Bronchial epithelial cell (primary cell): ENCODE results near the gene GMDS. TPM values are rescaled to one million over a fixed set of nuclear protein-coding genes. Genes with fewer than 3 reads are reported as not detected.

Experiments
- DNase-seq: peaks from one replicate; pipeline ENCODE4 v3.0.0-alpha.2; 2010; ENCODE audit warnings: low read depth
- FAIRE-seq: peaks from 2 replicates; lab custom pipeline; 2011; peaks lifted over from hg19 to GRCh38; lab: Jason Lieb, UNC
- H3K27me3 ChIP-seq: 2 replicates; pipeline ENCODE4 v1.5.1; 2011; ENCODE audit warnings: low read length; ENCODE audit not compliant: control insufficient read depth, insufficient read depth
- H3K36me3 ChIP-seq: 2 replicates; pipeline ENCODE4 v1.5.1; 2011; ENCODE audit warnings: low read length; ENCODE audit not compliant: control insufficient read depth, insufficient read depth
- H3K4me3 ChIP-seq: 2 replicates; pipeline ENCODE4 v1.5.1; 2011; ENCODE audit warnings: mild to moderate bottlenecking, low read depth, low read length, control low read depth
- CTCF ChIP-seq: IDR thresholded peaks from 2 replicates; pipeline ENCODE4 v1.5.1; 2011; ENCODE audit warnings: mild to moderate bottlenecking, moderate library complexity, low read length, control low read depth, inconsistent platforms; ENCODE audit not compliant: insufficient read depth, severe bottlenecking
- total RNA-seq: library from RNA; depleted of rRNA; stranded (reverse); fragments of >200 nt; gene quantifications from 2 replicates; pipeline ENCODE4 v1.2.1, GENCODE V29; 2014

The GMDS gene
- total RNA-seq, 1 donor from 2014 or later, result 8.2 TPM

- Histone ChIP-seq H3K27me3 (no peaks in the 10 kb centered on the region), H3K4me3 (peak overlapping the region; percentile 30), H3K36me3 (no peaks in the 10 kb centered on the region)
- no peak for TF ChIP-seq CTCF
- DNase-seq (peak; percentile 46), FAIRE-seq (no peak)
Measured at GRCh38 chr6:2222275-2222842, 23.0 kb downstream of the GMDS start.

- FAIRE-seq (no peak), DNase-seq (no peak)
- H3K27me3 ChIP-seq, result no peaks in the 10 kb centered on the region
- H3K36me3 ChIP-seq, result no peaks in the 10 kb centered on the region
- peak overlapping the region; percentile 30 for H3K4me3 ChIP-seq
- no peak for TF ChIP-seq CTCF
Measured at GRCh38 chr6:2221726-2222274, 23.6 kb downstream of the GMDS start.

- FAIRE-seq (no peak), DNase-seq (no peak)
- Histone ChIP-seq H3K36me3 (no peaks in the 10 kb centered on the region), H3K27me3 (no peaks in the 10 kb centered on the region), H3K4me3 (no peak overlapping the region)
- no peak for TF ChIP-seq CTCF
Measured at GRCh38 chr6:2220154-2220553, 25.3 kb downstream of the GMDS start.

- Histone ChIP-seq H3K36me3 (no peaks in the 10 kb centered on the region), H3K4me3 (no peak overlapping the region), H3K27me3 (no peaks in the 10 kb centered on the region)
- TF ChIP-seq CTCF, result no peak
- DNase-seq (no peak), FAIRE-seq (no peak)
Measured at GRCh38 chr6:2218866-2219265, 26.5 kb downstream of the GMDS start.

- no peak for TF ChIP-seq CTCF
- no peak overlapping the region for H3K4me3 ChIP-seq
- FAIRE-seq, result no peak
Measured at GRCh38 chr6:2216794-2217383, 28.5 kb downstream of the GMDS start.

More at GRCh38 chr6:2216794-2217383, 28.5 kb downstream of the GMDS start:
- Histone ChIP-seq H3K36me3 (no peaks in the 10 kb centered on the region), H3K27me3 (no peaks in the 10 kb centered on the region)
- no peak for DNase-seq
